Measurements from ENCODE around the gene CCDC106. TPM values are rescaled to one million over a fixed set of nuclear protein-coding genes. Genes with fewer than 3 reads are reported as not detected.
A peak's percentile ranks its signal among the peaks of the same experiment; 100 is the strongest.

Gene CCDC106
- polyA plus RNA-seq, result 10 to 100 TPM in 2 of 3 donors, 1 to 10 TPM in 1; 6.3 to 23.2 (median 17.8) TPM

DNA sequence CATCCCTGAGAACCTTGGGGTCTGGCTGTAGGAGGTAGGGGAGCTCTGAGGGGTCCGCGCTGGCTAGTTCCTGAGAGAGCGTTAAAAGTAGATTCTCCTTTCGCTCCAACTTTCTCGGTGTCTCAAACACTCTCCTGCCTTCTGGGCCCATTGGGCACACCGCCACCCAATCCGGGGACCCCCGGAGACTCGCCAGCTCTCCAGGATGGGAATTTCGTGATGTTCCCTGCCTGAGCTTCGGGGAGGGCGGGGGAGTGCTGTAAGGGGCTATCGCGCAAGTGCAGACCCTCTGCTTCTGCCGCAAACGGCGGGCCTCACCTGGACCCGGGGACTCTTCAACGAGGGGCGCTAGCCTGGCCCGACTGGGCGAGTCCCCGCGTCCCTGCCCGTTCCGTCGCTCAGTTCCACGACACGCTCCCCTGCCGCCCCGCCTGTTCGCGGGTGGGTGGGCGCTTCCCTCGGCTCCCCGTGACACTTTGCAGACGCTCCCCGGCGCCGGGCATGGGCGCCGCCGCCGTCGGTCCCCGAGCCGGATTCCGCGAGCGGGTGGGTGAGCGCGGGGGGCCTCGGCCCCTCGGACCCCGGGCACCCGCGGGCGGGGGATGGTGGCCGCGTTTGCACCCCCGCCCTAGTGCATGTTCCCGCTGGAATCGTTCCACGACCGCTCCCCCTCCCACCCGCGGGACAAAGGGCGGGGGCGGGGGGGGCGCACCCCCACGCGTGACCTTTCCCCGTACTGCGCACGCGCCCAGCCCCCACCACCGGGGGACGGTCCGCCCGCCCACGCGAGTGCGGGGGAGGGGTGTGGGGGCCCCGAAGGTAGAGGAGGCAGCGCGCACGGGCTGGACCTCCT is at the start of gene CCDC106:
TSS of gene CCDC106 (plus strand) at position 481 of the 853 bp plus-strand sequence. CDS start 835 bp downstream, outside the sequence.
- 1 to 2% (median 1%) methylated on average over 78 to 87 of the region's 87 CpGs for WGBS, 3 donors
- H3K27ac ChIP-seq (ENCODE audit: low read depth, low read length), result no peak within 1 kb of the TSS

- 5 to 7% (median 7%) methylated on average over 25 to 26 of the region's 26 CpGs for WGBS, 3 donors
- peak overlapping the region; percentile 90 for H3K27ac ChIP-seq (ENCODE audit: low read depth, low read length)
Observed at GRCh38 chr19:55598719-55599467, 49.1 kb upstream of the CCDC106 start.

DNA sequence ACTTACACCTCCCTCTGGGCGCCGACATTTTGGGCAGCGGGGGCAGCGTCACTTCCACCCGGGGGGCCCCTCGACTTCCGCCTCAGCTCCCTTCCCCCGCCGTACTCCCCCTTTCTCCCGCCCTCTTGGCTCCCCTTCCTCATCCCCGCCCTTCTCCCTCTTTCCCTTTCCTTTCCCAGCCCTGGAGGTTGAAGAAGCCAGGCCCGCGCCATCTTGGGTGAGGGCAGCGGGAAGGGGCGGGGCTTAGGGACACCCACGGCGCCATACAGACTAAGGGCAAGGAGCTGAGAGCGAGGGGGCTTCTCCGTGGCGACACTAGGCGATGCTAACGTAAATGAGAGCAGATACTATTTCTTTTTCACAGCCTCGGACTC is 48.6 kb upstream of the CCDC106 start, which contains the start of gene FIZ1:
TSS of gene FIZ1 (minus strand) at position 50 of the 374 bp plus-strand sequence. CDS start 1,652 bp downstream, outside the sequence.
- 0 to 1% (median 0%) methylated on average over 19 to 23 of the region's 23 CpGs for WGBS, 3 donors
- peak within 1 kb of the TSS; percentile 90 for H3K27ac ChIP-seq (ENCODE audit: low read depth, low read length)

GRCh38 chr19:55599842-55600661 is 48.0 kb upstream of the CCDC106 start, which contains the start of gene ZNF524:
ZNF524 (plus strand) TSS chr19:55600288; CDS start chr19:55602113, 1,825 bp downstream.
- peak within 1 kb of the TSS; percentile 90 for H3K27ac ChIP-seq (ENCODE audit: low read depth, low read length)
- WGBS, 3 donors, result 0 to 1% (median 1%) methylated on average over 33 to 95 of the region's 97 CpGs

DNA sequence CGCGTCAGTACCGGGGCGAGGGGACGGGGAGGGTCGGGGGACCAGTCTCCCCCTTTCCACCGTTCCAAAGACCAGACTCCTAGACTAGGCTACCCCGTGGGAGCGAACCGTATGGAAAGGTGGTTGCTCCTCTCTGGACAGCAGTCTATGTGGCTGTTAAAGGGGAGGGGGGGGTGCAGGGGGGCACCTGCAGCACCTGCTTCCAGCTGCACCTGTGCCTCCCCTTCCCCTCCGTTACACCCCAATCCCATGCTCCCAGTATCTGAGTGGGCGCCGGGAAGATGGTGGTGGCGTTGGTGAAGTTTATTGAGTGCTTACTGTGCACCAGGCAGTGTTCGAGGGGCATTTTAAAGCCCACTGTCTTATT is 47.4 kb upstream of the CCDC106 start:
- H3K27ac ChIP-seq (ENCODE audit: low read depth, low read length), result no peak overlapping the region
- WGBS, 3 donors, result 2 to 6% (median 5%) methylated on average over 14 to 15 of the region's 15 CpGs

DNA sequence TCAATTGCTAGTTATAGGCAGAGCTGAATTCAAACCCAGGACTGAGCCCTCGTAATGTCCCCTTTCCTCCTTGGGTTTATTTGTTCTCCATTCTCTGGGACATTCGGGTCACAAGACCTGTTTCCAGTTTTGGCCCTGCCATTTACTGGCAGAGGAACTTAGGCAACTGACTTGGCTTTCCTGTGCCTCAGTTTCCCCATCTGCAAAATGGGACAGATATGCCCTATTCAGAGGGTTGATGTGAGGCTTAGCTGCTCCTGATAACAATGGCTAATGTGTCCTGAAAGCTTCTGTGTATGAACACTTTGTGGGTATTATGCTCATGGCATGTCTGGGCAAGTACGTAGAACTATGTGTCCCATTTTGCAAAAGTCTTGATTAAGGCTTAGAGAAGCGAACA is 46.9 kb upstream of the CCDC106 start:
- WGBS, 3 donors, result 43 to 67% (median 64%) methylated on average over 4 of the region's 4 CpGs
- no peak overlapping the region for H3K27ac ChIP-seq (ENCODE audit: low read depth, low read length)

GRCh38 chr19:55602104-55603001 is 45.7 kb upstream of the CCDC106 start:
- WGBS, 3 donors, result 93 to 95% (median 94%) methylated on average over 58 to 60 of the region's 60 CpGs

DNA sequence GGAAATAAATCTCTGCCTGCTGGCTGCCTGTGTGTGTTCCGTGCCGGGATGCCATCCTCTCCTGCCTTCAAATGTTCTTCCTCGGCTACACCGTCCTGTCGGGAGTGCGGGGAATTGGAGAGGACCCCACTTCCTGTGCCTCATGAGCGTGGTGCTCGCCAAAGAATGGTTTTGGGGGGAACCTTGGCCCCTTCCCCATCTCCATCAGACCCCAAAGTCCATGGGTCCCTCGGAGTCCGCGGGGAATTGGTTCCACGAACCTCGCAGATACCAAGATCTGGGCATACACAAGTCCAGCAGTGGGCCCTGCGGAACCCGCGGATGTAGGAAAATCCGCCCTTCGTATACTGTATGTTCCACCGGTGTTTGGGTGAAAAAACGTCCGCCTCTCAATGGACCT is 44.9 kb upstream of the CCDC106 start:
- no peak overlapping the region for H3K27ac ChIP-seq (ENCODE audit: low read depth, low read length)
- WGBS, 3 donors, result 89 to 93% (median 91%) methylated on average over 21 of the region's 21 CpGs

More at GRCh38 chr19:55602104-55603001, 45.7 kb upstream of the CCDC106 start:
- H3K27ac ChIP-seq (ENCODE audit: low read depth, low read length), result no peak overlapping the region

GRCh38 chr19:55603581-55604292 is 44.3 kb upstream of the CCDC106 start:
- 73 to 82% (median 75%) methylated on average over 22 of the region's 22 CpGs for WGBS, 3 donors
- H3K27ac ChIP-seq (ENCODE audit: low read depth, low read length), result no peak overlapping the region

- 0 to 1% (median 1%) methylated on average over 36 to 43 of the region's 43 CpGs for WGBS, 3 donors
- H3K27ac ChIP-seq (ENCODE audit: low read depth, low read length), result peak overlapping the region; percentile 80
Observed at GRCh38 chr19:55605207-55605636, 42.8 kb upstream of the CCDC106 start.

DNA sequence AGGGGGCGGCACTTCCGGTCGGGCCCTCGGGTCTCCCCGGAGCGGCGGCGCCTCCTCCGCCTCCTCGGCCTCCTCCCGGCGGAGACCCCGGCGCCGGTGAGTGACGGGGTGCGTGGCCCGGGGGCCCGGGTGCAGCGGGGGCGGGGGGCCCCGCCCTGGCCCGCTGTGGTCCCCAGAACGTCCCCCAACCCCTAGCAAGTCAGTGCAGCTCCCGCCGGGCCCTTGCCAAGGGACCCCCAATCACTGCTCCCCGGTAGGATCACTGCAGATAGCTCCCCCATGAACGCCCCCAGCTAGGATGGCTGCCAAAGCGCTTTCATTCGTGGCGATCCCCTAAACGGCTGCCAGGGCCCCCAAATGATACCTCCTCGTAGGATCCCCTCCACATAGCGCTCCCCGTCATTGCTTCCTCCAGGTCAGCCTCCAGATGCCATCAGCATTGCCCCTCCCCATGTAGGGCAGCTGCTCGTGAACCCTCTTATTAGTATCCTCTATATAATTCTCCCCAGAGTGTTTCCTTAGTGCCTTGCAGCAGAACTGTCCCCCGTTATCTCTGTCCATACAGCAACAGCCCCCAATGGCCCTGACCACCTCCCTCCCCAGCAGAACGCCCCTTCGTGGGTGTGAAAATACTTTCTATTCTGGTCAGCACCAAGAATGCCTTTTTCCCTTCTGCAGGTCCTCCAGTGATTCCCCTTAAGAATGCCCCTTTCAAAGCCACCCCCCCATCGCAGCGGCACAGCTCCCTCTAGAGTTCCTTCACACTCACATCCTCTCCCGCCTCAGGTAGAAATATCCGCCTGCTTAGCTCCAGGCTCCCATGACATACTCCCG is 42.2 kb upstream of the CCDC106 start, which contains the start of gene ZNF865:
TSS of gene ZNF865 (plus strand) at position 11 of the 834 bp plus-strand sequence. CDS start 7,972 bp downstream, outside the sequence.
- 0 to 1% (median 1%) methylated on average over 18 to 44 of the region's 44 CpGs for WGBS, 3 donors
- H3K27ac ChIP-seq (ENCODE audit: low read depth, low read length), result peak within 1 kb of the TSS; percentile 80

GRCh38 chr19:55606471-55606787 is 41.6 kb upstream of the CCDC106 start:
- WGBS, 3 donors, result 15 to 24% (median 17%) methylated on average over 12 of the region's 12 CpGs
- no peak overlapping the region for H3K27ac ChIP-seq (ENCODE audit: low read depth, low read length)

DNA sequence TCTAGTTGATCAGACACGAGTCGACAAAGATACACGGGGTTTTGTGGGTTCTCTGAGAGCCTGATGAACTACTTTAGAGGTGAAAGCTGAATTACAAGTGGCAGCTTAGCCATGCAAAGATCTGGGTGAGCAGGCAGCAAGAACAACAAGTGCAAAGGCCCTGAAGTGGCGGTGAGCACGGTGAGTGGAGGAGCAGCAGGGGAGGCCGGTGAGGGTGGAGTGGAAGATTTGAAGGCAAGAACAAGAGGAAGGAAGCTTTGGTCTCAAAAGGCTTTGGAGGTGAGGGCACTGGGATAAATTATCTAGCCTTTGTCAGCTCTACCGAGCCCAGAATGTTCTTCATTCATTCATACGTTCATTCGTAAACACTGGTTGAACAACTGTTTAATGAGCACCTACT is 41.2 kb upstream of the CCDC106 start:
- WGBS, 3 donors, result 63 to 69% (median 66%) methylated on average over 9 of the region's 9 CpGs
- H3K27ac ChIP-seq (ENCODE audit: low read depth, low read length), result no peak overlapping the region

GRCh38 chr19:55609326-55609725 is 38.7 kb upstream of the CCDC106 start:
- 61 to 95% (median 69%) methylated on average over 5 of the region's 5 CpGs for WGBS, 3 donors
- no peak overlapping the region for H3K27ac ChIP-seq (ENCODE audit: low read depth, low read length)

GRCh38 chr19:55611300-55611982 is 36.6 kb upstream of the CCDC106 start:
- WGBS, 3 donors, result 59 to 79% (median 78%) methylated on average over 15 of the region's 15 CpGs
- H3K27ac ChIP-seq (ENCODE audit: low read depth, low read length), result no peak overlapping the region
